OCI-M1 (cell line): ENCODE data around the gene CFL1.

Source experiments
- DNase-seq: peaks from one replicate; lab custom pipeline; 2025; lab: John Stamatoyannopoulos, UW

Gene CFL1

GRCh38 chr11:65887723-65888162 is 29.8 kb upstream of the CFL1 start:
- DNase-seq: no peak

GRCh38 chr11:65886826-65887722 is 29.1 kb upstream of the CFL1 start:
- DNase-seq: no peak

- DNase-seq: no peak
Measured at GRCh38 chr11:65885808-65886536, 28.0 kb upstream of the CFL1 start.

GRCh38 chr11:65885231-65885630 is 27.3 kb upstream of the CFL1 start:
- no peak for DNase-seq

- DNase-seq: peak; percentile 82
Measured at GRCh38 chr11:65884716-65885092, 26.7 kb upstream of the CFL1 start.

GRCh38 chr11:65883786-65884715 is 26.1 kb upstream of the CFL1 start:
- no peak for DNase-seq

GRCh38 chr11:65883058-65883761 is 25.2 kb upstream of the CFL1 start:
- DNase-seq: no peak

- no peak for DNase-seq
Measured at GRCh38 chr11:65882120-65883057, 24.4 kb upstream of the CFL1 start.

- no peak for DNase-seq
Measured at GRCh38 chr11:65880844-65881421, 23.0 kb upstream of the CFL1 start.

- DNase-seq: no peak
Measured at GRCh38 chr11:65880027-65880426, 22.0 kb upstream of the CFL1 start.

- DNase-seq: no peak
Measured at GRCh38 chr11:65879617-65880016, 21.6 kb upstream of the CFL1 start, which contains the start of gene CTSW. Gene CTSW (plus strand): TSS chr11:65879837. CDS start chr11:65879855, 18 bp downstream.

- DNase-seq: peak; percentile 94
Measured at GRCh38 chr11:65873318-65874156, 15.6 kb upstream of the CFL1 start.

GRCh38 chr11:65872586-65873317 is 14.8 kb upstream of the CFL1 start, which contains the start of gene EFEMP2:
Gene EFEMP2 (minus strand): TSS chr11:65872800. CDS start chr11:65872354, 446 bp downstream.
- DNase-seq: no peak

- no peak for DNase-seq
Measured at GRCh38 chr11:65871811-65872548, 14.0 kb upstream of the CFL1 start.

GRCh38 chr11:65870706-65871681 is 13.0 kb upstream of the CFL1 start:
- no peak for DNase-seq

GRCh38 chr11:65870307-65870658 is 12.3 kb upstream of the CFL1 start:
- no peak for DNase-seq
